Gastroesophageal sphincter (tissue), 4 donors: ENCODE data around the gene STK40. TPM values are rescaled to one million over a fixed set of nuclear protein-coding genes. Genes with fewer than 3 reads are reported as not detected.

Experiments used
- ATAC-seq: fragments of 150-250 bp; one replicate; pipeline ENCODE4 v1.9.1; 2016; ENCODE audit warnings: mild to moderate bottlenecking, moderate library complexity
- H3K27ac ChIP-seq, 4 donors: fragments of 200-600 bp; sonication (generic) in 3 of 4; 1 replicate in 3 of 4; 2 replicates in 1 of 4; pipeline ENCODE4 v1.5.1; 2016 to 2019
- H3K27me3 ChIP-seq: fragments of 200-600 bp; sonication (generic); one replicate; pipeline ENCODE4 v1.5.1; 2019
- H3K36me3 ChIP-seq, 2 donors: fragments of 200-600 bp; sonication (generic); one replicate each; pipeline ENCODE4 v1.5.1; 2019; ENCODE audit warnings: control low read depth in 1 of 2
- H3K4me1 ChIP-seq, 3 donors: fragments of 200-600 bp; sonication (generic); 1 replicate in 2 of 3; 2 replicates in 1 of 3; pipeline ENCODE4 v1.5.1; 2016 to 2019; ENCODE audit warnings: control low read depth in 2 of 3
- H3K4me3 ChIP-seq, 2 donors: fragments of 200-600 bp; sonication (generic); one replicate each; pipeline ENCODE4 v1.5.1; 2019; ENCODE audit warnings: mild to moderate bottlenecking in 1 of 2, moderate library complexity in 1 of 2
- H3K9me3 ChIP-seq, 3 donors: fragments of 200-600 bp; sonication (generic); one replicate each; pipeline ENCODE4 v1.5.1; 2017 to 2019; ENCODE audit warnings: control low read depth in 2 of 3
- EP300 ChIP-seq: sonication (generic); formaldehyde crosslinking; IDR thresholded peaks from one replicate; pipeline ENCODE4 v1.6.1; 2017; ENCODE audit warnings: antibody characterized with exemption, mild to moderate bottlenecking
- POLR2A ChIP-seq, 2 donors: fragments of 450-650 bp; IDR thresholded peaks; one replicate each; pipeline ENCODE4 v1.6.1; 2017; ENCODE audit warnings: antibody characterized with exemption in 2 of 2, mild to moderate bottlenecking in 2 of 2, moderate library complexity in 1 of 2
- POLR2AphosphoS5 ChIP-seq: sonication (generic); formaldehyde crosslinking; IDR thresholded peaks from one replicate; pipeline ENCODE4 v1.6.1; 2017; ENCODE audit warnings: antibody characterized with exemption
- WGBS, 2 donors: methylation state at CpG; one replicate each; pipeline ENCODE4 v1.1.5; 2018; ENCODE audit warnings: low coverage in 1 of 2; 5-methylcytosine and 5-hydroxymethylcytosine counted together
- total RNA-seq, 4 donors: library from RNA; depleted of rRNA; stranded (reverse); fragments of >200 nt; gene quantifications; one replicate each; pipeline ENCODE4 v1.1.0, GENCODE V29; 2016
- TF ChIP-seq, protein P1 (sequence below), 4 experiments: fragments of 200-600 bp in 2 of 4; fragments of 450-650 bp in 2 of 4; sonication (generic) in 1 of 4; IDR thresholded peaks; one replicate each; pipeline ENCODE4 v1.5.1; 2017 to 2019; ENCODE audit warnings: antibody characterized with exemption in 4 of 4, mild to moderate bottlenecking in 2 of 4, moderate library complexity in 2 of 4

The STK40 gene
- total RNA-seq, 4 donors from 2014 or later = 39.2 to 127 (median 68.6) TPM

DNA sequence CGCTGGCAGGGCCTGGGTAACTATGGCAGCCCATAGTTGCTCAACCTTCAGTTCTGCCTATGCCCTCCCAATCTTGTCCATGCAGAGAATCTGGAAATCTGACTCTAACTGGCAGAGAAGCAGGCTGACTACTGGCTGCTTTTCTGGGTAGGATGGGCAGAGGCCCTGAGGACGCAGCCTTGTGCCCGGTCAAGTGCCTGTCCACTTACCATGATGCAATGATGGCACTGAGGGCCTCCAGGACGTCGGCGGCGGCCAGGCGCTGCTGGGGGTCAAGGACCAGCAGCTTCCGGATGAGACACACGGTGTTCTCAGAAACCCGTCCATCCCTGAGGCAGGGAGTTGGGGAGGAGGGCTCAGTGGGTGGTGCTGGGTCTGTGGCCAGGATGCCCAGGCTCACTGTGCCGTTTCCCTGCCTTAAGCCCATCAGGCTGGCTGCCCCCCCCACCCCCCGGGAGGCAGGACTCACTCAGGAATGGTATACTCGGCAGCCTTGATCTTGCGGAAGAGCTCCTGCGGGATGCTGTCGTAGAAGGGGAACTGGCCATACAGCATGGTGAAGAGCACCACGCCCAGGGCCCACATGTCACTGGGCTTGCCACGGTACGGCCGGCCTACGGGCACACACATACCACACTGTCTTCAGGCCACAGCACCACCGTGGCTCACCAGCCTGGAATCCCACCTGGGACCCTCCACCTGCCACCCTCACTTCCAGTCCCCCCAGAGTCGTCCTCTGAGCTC lies 41.9 kb downstream of the STK40 start:
- WGBS, 2 donors = 100% methylated on average over 2 of the region's 24 CpGs; no CpG with 5 or more reads in 1 of the 2 donors
- H3K27ac ChIP-seq = peak overlapping the region in 3 of 4 donors; percentile 49 to 73 (median 70)
- no peaks in the 10 kb centered on the region for H3K27me3 ChIP-seq
- no peak for ATAC-seq
- TF ChIP-seq EP300 = no peak
- TF ChIP-seq POLR2A (IDR thresholded peaks at IDR 0.05) = no peak
- TF ChIP-seq, protein P1, sequence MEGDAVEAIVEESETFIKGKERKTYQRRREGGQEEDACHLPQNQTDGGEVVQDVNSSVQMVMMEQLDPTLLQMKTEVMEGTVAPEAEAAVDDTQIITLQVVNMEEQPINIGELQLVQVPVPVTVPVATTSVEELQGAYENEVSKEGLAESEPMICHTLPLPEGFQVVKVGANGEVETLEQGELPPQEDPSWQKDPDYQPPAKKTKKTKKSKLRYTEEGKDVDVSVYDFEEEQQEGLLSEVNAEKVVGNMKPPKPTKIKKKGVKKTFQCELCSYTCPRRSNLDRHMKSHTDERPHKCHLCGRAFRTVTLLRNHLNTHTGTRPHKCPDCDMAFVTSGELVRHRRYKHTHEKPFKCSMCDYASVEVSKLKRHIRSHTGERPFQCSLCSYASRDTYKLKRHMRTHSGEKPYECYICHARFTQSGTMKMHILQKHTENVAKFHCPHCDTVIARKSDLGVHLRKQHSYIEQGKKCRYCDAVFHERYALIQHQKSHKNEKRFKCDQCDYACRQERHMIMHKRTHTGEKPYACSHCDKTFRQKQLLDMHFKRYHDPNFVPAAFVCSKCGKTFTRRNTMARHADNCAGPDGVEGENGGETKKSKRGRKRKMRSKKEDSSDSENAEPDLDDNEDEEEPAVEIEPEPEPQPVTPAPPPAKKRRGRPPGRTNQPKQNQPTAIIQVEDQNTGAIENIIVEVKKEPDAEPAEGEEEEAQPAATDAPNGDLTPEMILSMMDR (IDR thresholded peaks at IDR 0.05) = no peak
- no peak for TF ChIP-seq POLR2AphosphoS5
- peaks cover 0 to 16% (median 6%) of the 10 kb centered on the region in 3 donors for H3K4me1 ChIP-seq
- H3K36me3 ChIP-seq = peaks cover 0 to 96% of the 10 kb centered on the region in 2 donors
- no peak overlapping the region for H3K4me3 ChIP-seq
- H3K9me3 ChIP-seq = no peaks in the 10 kb centered on the region

DNA sequence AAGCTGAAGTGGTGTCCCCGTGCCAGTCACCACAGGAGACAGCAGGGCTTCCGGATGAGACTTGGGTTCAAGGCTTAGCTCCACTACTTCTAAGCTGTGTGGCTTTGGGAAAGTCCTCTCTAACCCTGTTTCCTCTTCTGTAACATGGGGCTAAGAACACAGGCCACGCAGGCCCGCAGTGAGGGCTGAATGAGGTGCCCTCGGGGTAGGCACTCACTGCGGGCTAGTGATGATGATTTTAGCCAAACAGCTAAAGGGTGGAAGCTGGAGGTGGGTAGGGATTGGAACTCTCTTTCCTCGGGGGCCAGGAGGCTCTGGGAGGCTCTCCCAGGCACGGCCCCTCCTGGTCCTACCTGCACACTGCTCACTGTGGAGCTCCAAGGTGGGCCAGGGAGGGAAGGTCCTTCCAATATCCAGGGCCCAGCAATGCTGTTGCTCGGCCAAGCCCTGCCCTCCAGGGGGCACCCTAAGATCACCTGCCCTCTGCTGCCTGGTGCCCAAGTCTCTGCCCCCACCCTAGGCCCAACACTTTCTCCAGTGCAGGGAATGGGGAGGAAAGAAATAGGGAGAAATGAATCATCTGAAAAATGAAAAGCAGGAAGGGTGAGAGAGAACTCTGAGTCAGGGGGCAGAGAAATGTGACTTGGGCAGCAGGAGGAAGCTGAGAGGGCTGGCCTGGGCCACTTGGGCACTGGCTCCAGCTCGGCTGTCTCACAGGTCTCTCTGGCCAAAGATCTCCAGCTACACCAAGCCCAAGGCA lies 43.1 kb downstream of the STK40 start:
- Histone ChIP-seq H3K27me3 (no peaks in the 10 kb centered on the region), H3K27ac (peak overlapping the region in 3 of 4 donors; percentile 49 to 73 (median 70)), H3K36me3 (peaks cover 0 to 83% of the 10 kb centered on the region in 2 donors), H3K9me3 (no peaks in the 10 kb centered on the region), H3K4me1 (peaks cover 0 to 22% (median 6%) of the 10 kb centered on the region in 3 donors), H3K4me3 (no peak overlapping the region)
- no peak for TF ChIP-seq EP300
- TF ChIP-seq, protein P1 (IDR thresholded peaks at IDR 0.05) = peak in 3 of 4 experiments; percentile 66 to 84 (median 69)
- peak; percentile 36 for TF ChIP-seq POLR2AphosphoS5
- TF ChIP-seq POLR2A (IDR thresholded peaks at IDR 0.05) = no peak
- ATAC-seq = peak; percentile 73
- 0 to 20% methylated on average over 1 of the region's 10 CpGs for WGBS, 2 donors

DNA sequence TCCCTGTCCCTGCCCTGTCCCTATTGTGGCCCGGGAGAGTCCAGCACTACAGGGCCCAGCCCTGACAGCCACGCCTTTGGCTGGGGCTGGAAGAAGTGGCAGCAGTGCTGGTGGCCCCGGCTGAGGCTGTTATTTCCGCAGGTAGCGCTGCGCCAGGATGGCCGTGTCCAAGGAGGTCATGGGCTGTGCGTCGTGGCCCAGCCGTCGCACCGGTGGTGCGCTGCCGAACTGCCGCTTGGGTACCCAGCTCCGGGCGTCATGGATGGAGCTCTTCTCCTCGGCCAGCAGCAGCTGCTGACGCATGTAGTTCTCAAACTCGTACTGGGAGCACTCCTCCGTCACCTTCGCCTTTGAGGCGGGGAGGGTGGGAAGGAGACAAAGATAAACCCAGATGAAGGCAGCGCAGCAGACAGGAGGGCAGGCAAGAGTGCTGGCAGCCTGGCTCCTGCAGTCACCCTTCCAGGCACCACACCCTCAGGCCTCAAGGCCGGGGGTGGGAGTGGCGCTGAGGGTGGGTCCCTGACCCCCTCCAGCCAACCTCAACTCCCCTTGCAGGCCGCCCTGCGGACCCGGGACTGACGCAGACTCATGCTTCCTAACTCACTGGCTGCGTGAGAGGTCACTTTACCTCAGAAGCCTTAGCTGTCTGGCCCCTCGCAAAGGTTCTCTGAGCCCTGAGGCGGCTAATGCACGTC lies 44.0 kb downstream of the STK40 start:
- 73 to 100% methylated on average over 1 to 3 of the region's 34 CpGs for WGBS, 2 donors
- TF ChIP-seq EP300 (no peak), POLR2AphosphoS5 (no peak), POLR2A (IDR thresholded peaks at IDR 0.05) (no peak)
- TF ChIP-seq, protein P1 (IDR thresholded peaks at IDR 0.05) = no peak
- no peak for ATAC-seq
- Histone ChIP-seq H3K9me3 (no peaks in the 10 kb centered on the region), H3K4me3 (no peak overlapping the region), H3K4me1 (peaks cover 0 to 22% (median 6%) of the 10 kb centered on the region in 3 donors), H3K36me3 (peaks cover 0 to 75% of the 10 kb centered on the region in 2 donors), H3K27me3 (no peaks in the 10 kb centered on the region), H3K27ac (no peak overlapping the region)

DNA sequence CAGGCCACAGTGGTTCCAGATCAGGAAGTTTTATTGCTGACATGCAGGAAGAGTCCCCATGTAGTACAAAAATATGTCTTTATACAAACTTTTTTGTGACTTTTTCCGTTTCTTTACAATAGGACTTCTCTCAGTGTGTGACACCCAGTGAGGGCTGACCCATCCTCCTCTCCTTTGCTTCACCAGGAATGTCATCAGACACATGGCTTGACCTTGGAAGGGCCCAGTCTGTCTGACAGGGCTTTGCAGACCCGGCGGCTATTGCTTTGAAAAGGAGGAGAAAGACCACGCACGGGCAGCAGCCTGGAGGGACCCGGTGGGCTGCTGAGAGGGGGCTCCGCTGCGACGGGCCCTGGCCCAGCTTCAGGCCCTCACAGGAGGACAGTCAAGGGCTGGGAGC lies 46.1 kb downstream of the STK40 start:
- TF ChIP-seq, protein P1 (IDR thresholded peaks at IDR 0.05) = no peak
- TF ChIP-seq POLR2A (IDR thresholded peaks at IDR 0.05) = no peak
- TF ChIP-seq POLR2AphosphoS5 = no peak
- no peak for TF ChIP-seq EP300
- peaks cover 0 to 55% of the 10 kb centered on the region in 2 donors for H3K36me3 ChIP-seq
- 67 to 69% methylated on average over 1 to 3 of the region's 9 CpGs for whole genome bisulfite sequencing, 2 donors

More for the DNA sequence above, 46.1 kb downstream of the STK40 start:
- no peaks in the 10 kb centered on the region for H3K27me3 ChIP-seq
- no peak overlapping the region for H3K4me3 ChIP-seq
- ATAC-seq = no peak
- H3K4me1 ChIP-seq = peaks cover 0 to 22% (median 6%) of the 10 kb centered on the region in 3 donors
- no peaks in the 10 kb centered on the region for H3K9me3 ChIP-seq
- H3K27ac ChIP-seq = no peak overlapping the region
